HK-2 (cell line): ENCODE measurements around the gene NRGN.
"Not testable (repeated sequence)": the region's sequence is repeated elsewhere in the genome, so short reads cannot be mapped to it uniquely, and the experiment has no call there.

ENCODE experiments used
- DNase-seq: peaks from one replicate; pipeline ENCODE4 v3.0.0-alpha.2; 2018; ENCODE audit not compliant: unreplicated experiment

NRGN gene

GRCh38 chr11:124757320-124757719, 17.6 kb downstream of the NRGN start:
- DNase-seq: no peak

- DNase-seq: peak; percentile 74
Measured at GRCh38 chr11:124758355-124759265, 18.9 kb downstream of the NRGN start.

DNA sequence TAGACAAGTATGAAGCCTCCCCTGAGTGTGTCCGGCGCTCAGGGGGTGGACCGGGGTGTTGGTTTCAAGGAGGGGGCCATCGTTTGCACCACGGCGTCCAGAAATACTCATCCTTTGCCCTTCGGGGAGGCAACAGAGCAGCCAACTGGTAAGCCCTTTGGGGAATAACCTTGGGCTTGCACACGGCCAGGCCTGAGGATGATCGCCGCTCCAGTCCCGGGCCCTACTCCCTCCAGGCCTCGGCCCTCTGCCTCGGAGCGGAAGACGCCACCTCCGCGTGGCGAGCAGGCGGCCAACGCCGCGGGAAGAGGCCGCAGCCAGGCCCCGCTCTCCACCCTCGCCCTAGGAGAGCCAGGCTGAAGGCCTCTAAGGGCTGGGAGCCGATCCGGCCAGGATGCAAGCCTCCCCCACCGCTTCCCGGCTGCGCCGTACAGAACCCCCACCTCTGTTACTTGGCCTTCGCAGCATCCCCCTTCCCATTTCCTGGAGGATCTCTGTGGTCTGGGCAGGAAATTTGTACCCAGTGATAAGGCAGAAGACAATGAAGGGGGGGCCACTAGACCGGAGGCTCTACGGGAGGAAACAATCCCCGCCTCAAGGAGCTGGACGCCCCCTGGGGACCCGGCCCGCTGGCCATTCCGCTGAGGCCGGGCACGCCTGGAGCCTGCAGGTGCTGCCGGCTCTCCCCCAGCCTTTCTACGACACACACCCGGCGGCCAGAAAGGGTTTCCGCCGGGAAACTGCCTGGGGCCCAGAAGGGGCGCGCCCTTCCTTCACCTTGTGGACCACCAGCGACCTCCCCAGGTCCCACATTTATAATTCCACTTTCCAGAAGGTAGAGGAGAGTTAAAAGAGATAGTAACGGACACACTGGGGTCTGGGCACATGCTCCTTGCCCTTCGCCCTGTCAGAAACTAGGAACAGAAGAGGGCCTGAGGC, 19.8 kb downstream of the NRGN start:
- DNase-seq: peak; percentile 55

DNA sequence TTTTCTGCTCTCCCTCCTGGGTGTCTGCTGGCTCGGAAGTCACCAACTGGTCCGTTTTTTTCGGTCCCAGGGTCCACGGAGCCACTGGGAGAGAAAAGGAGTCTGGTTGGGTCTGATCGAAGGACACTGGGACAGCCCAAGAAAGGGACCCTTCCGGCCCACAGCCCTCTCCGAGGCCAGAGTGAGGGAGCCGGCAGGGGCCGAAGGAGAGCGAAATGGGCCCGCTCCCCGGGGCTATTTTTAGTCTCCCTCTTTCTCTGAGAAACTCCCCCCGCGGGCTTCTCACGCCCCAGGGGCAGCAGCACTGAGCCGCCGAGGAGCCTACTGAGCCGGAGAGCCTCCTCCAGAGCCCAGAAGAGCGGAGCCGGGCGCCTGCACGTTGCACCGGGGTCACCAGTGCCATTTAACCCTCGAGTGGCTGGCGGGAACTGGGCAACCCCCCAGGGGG, 20.5 kb downstream of the NRGN start:
- DNase-seq: peak; percentile 21

GRCh38 chr11:124760806-124761205, 21.1 kb downstream of the NRGN start:
- no peak for DNase-seq

- no peak for DNase-seq
Measured at GRCh38 chr11:124761301-124762104, 21.8 kb downstream of the NRGN start.

- DNase-seq: no peak
Measured at GRCh38 chr11:124762105-124762623, 22.4 kb downstream of the NRGN start, which contains the start of gene ESAM. Gene ESAM (minus strand): TSS chr11:124762290. CDS start chr11:124762154, 136 bp downstream.

GRCh38 chr11:124762624-124763155, 22.9 kb downstream of the NRGN start:
- DNase-seq: peak; percentile 22

DNA sequence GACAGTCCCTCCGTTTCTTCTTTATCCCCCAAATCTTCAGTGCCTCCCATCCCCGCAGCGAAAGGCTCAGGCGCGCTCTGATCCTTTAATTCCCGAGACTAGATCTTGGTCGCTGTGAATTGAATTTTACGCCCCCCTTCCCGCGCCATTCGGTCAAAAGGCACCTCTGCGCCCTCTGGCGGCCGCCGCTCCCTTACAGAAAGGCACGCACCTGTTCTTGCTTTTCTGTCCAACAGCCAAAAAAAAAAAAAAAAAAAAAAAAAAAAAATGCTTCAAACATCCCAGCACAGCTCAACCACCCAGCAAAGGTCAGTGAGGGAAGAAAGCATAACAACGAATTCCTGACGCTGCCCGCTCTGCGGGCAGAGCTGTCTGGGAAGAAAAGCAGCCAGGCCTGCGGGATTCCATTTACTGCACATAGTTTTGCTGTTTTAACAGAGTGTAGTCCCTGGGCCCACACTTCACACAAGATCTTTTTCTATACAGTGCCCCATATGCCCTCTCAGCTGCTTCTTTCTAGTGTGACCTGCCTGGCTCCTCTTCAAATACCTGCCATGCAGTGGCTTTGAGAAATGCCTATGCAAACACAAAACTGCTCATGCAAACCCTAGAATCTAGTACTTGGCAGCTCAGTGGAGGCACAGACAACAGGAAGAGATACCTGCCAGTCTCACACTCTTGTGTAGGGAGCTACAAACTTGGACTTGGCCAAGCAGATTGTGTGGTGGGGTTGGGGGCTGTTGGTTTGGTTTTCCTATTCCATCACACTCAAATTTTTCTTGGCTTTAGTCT, 23.6 kb downstream of the NRGN start:
- DNase-seq: peak; percentile 77

- no peak for DNase-seq
Measured at GRCh38 chr11:124766156-124766555, 26.4 kb downstream of the NRGN start.

- DNase-seq: no peak
Measured at GRCh38 chr11:124768914-124769313, 29.2 kb downstream of the NRGN start.

DNA sequence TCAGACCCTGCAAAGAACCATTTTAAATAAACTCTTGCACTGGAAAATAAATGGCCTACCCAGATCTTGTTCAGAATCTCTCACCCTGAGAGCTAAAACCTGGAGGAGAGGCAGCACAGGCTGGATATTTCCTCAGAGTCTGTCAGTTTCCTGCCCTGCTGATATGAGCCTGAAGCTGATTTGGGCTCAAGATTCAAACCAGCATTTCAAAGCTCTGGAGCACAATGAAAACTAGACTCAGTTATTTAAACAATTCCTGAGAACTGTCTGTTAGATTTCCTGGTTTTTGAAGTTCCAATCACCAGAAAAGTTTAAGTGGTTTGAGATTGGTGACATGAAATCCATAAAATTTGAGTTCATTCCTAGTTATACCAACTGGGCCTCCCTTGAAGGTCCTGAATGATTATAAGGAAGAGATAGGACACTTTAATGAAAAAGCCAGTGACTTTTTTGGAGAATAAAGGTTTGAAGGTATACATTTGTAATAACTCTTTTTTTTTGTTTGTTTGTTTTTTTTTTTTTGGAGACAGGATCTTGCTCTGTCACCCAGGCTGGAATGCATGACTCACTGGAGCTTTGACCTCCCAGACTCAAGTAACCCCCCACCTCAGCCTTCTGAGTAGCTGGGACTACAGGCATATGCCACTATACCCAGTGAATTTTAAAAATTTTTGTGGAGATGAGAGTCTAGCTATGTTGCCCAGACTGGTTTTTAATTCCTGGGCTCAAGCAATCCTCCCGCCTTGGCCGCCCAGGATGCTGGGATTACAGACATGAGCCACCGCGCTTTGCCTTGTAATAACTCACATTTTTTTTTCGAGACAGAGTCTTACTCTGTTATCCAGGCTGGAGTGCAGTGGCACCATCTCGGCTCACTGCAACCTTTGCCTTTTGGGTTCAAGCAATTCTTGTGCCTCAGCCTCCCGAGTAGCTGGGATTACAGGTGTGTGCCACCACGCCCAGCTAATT, 30.3 kb downstream of the NRGN start:
- no peak for DNase-seq

GRCh38 chr11:124770959-124771358, 31.2 kb downstream of the NRGN start:
- DNase-seq: not testable (repeated sequence)

DNA sequence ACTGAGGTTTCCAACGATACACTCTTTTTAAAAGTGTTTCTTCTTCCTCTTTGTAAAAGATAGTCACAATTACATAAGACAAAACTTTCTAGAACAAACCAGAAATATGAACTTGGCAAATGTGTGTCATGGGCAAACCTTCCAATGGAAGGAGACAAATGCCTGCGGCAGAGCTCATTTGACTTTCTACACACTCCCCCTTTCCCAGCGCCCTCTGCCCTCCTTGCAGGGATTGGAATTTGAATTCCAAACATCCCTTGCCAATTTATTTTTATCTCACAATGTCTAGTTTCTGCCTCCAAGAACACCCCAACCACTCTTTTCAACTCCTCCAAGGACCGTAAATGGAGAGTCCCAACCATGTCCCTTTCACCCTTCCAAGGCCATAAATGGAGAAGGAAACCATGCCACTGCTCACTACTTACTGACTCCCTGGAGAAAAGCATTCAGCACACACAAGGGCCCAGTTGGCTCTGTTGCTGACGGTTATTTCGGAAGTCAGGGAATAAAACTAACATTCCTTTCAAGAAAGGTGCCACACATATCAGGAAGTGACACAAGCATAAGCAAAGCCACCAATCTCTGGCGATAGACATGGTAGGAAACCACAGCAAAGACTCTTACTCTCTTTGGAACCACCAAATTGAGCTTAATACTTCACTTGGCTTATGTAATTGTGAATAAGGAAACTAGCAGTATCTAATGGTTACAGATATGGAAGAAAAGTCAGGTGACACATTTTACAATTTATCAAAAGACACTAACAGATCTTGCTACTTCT, 37.3 kb downstream of the NRGN start:
- DNase-seq: no peak

DNA sequence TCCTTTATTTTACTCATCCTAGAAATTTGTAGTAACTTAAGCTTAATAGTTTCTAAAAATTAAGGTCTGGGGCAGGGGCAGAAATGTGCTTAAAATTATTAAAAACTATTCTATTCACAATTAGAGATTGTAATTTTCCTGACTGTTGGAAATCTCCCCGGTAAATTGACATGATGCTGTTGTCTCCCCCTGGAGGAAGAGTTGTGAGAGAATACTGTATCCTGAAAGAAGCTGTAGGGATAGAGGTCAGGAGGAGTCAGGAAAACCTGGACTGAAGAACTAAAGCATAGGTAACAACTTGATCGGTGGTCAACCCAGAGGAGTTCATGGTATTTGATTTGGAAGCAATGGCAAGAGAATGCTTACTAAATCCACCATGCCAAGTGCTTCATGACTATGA, 38.5 kb downstream of the NRGN start:
- no peak for DNase-seq

DNA sequence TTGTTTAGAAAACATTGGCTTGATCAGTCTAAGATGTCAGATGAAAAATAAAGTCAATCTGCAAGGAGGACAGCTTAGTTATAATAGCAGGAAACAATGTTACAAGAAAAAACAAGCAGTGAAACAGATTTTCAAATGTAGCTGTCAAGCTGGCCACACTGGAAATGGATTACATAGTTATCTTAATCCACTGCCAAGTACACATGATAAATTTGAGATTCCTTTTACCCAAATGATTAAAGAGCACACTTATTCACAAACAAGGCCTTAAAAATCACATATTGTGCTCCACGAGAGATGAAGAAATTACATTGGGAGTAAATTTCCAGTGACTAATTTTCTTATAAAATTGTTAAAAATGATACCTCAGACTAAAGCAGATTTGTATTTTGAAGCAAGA, 39.8 kb downstream of the NRGN start:
- no peak for DNase-seq

DNA sequence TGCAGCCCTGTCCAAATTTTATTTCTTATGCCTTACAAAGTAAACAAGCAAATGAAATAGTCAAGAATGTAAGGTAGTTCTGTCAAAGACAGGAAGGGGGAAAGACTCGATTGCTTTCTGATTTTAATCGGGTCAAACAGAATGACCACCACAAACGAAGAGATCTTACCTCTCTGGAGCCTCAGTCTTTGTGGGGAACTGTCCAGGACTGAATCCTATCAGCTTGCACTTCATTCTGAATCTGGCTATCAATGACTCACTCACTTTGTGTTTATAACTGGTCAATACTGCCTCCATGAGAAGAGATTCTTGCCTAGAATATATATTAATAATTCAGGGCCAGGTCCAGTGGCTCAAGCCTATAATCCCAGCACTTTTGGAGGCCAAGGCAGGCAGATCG, 43.3 kb downstream of the NRGN start:
- DNase-seq: no peak

DNA sequence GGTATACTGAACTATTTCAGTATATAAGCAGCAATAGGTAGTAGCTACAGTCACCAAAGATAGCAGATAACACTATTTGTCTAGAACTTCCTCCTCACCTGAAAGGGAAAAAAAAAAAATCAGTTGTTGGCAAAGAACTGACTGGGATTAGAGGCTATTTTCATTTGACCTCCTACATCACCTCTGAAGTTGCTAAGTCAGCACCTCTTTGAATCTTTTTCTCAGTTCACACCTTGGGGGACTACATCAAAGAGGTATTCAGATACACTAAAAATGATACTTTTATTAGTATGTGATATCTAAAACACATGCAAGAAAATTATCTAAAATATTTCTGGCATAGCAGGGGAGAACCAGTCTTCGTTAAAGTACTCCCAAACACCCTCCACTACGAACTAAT, 44.3 kb downstream of the NRGN start:
- DNase-seq: no peak
